GM12873 (cell line): ENCODE measurements around the gene RGS8.

Experiments
- CTCF ChIP-seq: IDR thresholded peaks from 2 replicates; pipeline ENCODE4 v1.5.1; 2012; ENCODE audit warnings: low read depth, mild to moderate bottlenecking, moderate library complexity, low read length, control low read depth; ENCODE audit not compliant: insufficient read depth; ENCODE audit errors: missing control alignments

RGS8 gene

GRCh38 chr1:182713939-182714338, 29.6 kb upstream of the RGS8 start:
- TF ChIP-seq CTCF: no peak

DNA sequence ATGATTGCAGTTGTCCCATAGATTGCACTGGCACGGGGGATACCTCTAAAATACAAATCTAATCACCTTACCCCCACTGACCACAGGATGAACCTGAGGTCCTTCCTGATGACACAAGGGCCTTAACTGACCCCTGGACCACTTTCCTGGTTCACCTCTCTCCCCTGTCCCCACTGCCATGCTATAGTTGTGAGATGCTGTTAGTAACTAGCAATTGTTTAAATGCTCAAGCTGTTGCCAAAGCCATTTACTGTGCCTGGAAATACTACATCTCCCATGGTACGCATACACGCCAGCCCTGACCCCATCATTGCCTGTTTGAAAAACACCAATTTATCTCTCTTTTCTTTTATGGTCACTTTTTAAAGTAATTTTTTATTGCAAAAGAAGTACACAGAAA, 29.1 kb upstream of the RGS8 start:
- no peak for TF ChIP-seq CTCF

- TF ChIP-seq CTCF: no peak
Measured at GRCh38 chr1:182709855-182710254, 25.5 kb upstream of the RGS8 start.

DNA sequence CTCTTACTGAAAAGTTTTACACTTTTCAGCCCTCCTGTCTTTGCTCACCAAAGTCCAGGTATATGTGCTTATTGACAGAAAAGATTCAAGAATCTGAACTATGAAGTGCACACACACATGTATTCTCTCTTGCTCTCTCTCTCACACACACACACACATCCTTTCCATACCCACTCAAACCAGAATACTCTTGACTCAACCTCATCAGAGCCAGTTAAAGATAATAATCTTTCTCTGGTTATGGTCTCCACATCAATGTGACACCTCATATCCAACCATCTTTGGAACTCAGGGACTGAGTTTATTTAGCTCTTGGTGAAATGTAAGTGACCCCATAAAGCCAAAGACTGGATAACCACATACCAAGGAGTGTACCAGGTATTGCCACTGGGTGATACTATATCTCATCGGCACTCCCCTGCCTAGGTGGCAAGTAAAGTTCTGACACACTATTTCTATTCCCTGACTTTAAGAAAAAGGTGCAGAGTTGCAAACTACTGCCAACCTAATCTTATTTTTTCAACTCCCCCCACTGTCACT, 24.9 kb upstream of the RGS8 start:
- no peak for TF ChIP-seq CTCF

- no peak for TF ChIP-seq CTCF
Measured at GRCh38 chr1:182707122-182707521, 22.7 kb upstream of the RGS8 start.

GRCh38 chr1:182704677-182705076, 20.3 kb upstream of the RGS8 start:
- TF ChIP-seq CTCF: no peak

GRCh38 chr1:182703539-182703938, 19.2 kb upstream of the RGS8 start:
- TF ChIP-seq CTCF: no peak
